Measurements from ENCODE around the gene FMNL2.

DNA sequence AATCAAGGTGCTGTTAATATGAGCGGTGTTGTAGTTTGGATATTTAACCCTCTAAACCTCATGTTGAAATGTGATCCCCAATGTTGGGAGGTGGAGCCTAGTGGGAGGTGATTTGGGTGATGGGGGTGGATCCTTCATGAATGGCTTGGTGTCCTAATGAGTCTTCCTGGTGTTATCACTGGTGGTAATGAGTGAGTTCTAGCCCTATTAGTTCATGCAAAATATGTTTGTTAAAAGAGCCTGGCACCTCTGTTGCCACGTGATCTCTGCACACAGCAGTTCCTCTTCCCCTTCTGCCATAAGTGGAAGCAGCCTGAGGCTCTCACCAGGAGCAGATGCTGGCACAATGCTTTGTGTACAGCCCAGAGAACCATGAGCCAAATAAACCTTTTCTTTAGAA, 158.4 kb downstream of the FMNL2 start:
- no peak for TF ChIP-seq POLR2A (IDR thresholded peaks at IDR 0.05; ENCODE audit: low read depth, low read length)
- no peak for TF ChIP-seq POLR2AphosphoS5 (IDR thresholded peaks at IDR 0.05; ENCODE audit: low read depth, low read length)
- no peak for TF ChIP-seq TAF1 (IDR thresholded peaks at IDR 0.05; ENCODE audit: low read depth, low read length)
- TF ChIP-seq POU2F2 (IDR thresholded peaks at IDR 0.05; ENCODE audit: low read depth, low read length), result no peak
- TF ChIP-seq SPI1 (IDR thresholded peaks at IDR 0.05; ENCODE audit: low read depth, low read length), result peak; percentile 26; the same call in 1 of the 2 replicates
- no peak for TF ChIP-seq PAX5 (IDR thresholded peaks at IDR 0.05; ENCODE audit: insufficient read depth, low read length, severe bottlenecking)
